HepG2 (cell line): ENCODE results near the gene RNASE8. TPM values are rescaled to one million over a fixed set of nuclear protein-coding genes. Genes with fewer than 3 reads are reported as not detected.
A peak's percentile ranks its signal among the peaks of the same experiment; 100 is the strongest.

Source experiments
- FOXA1 ChIP-seq, 2 experiments: fragments of 450-650 bp in 1 of 2; sonication (generic) in 1 of 2; formaldehyde crosslinking in 1 of 2; IDR thresholded peaks; 2 replicates each; pipeline versions ENCODE4 v1.4.0 to v1.6.1; 2016 to 2020; ENCODE audit warnings: missing genetic modification reagents in 1 of 2
- HOXA3 ChIP-seq: sonication (generic); formaldehyde crosslinking; IDR thresholded peaks from 2 replicates; pipeline ENCODE4 v1.5.0; 2020; ENCODE audit warnings: missing genetic modification reagents
- ISX ChIP-seq: sonication (generic); formaldehyde crosslinking; conservative IDR thresholded peaks from 2 replicates; pipeline ENCODE4 v1.5.0; 2020; ENCODE audit warnings: missing genetic modification reagents
- NPAS2 ChIP-seq: sonication (generic); formaldehyde crosslinking; IDR thresholded peaks from 2 replicates; pipeline ENCODE4 v1.8.0; 2022; ENCODE audit warnings: mild to moderate bottlenecking, missing genetic modification reagents, borderline replicate concordance
- SAFB2 ChIP-seq: sonication (generic); formaldehyde crosslinking; IDR thresholded peaks from 2 replicates; pipeline ENCODE4 v1.5.1; 2020; ENCODE audit warnings: missing genetic modification reagents, low read depth, mild to moderate bottlenecking, borderline replicate concordance
- THAP9 ChIP-seq: sonication (generic); formaldehyde crosslinking; IDR thresholded peaks from 2 replicates; pipeline ENCODE4; 2020; ENCODE audit warnings: missing genetic modification reagents, mild to moderate bottlenecking, borderline replicate concordance
- ZNF207 ChIP-seq: fragments of 450-650 bp; IDR thresholded peaks from 2 replicates; pipeline ENCODE4 v1.6.1; 2016; ENCODE audit warnings: antibody characterized with exemption, borderline replicate concordance
- ZNF326 ChIP-seq: sonication (generic); formaldehyde crosslinking; IDR thresholded peaks from 2 replicates; pipeline ENCODE4 v1.4.0; 2020; ENCODE audit warnings: missing genetic modification reagents, borderline replicate concordance
- ZNF564 ChIP-seq: sonication (generic); formaldehyde crosslinking; IDR thresholded peaks from 2 replicates; pipeline ENCODE4 v1.8.1; 2023; ENCODE audit warnings: mild to moderate bottlenecking, missing genetic modification reagents
- ZNF570 ChIP-seq: sonication (generic); formaldehyde crosslinking; IDR thresholded peaks from 2 replicates; pipeline ENCODE4 v1.4.0; 2020; ENCODE audit warnings: mild to moderate bottlenecking, missing genetic modification reagents, borderline replicate concordance
- ZNF616 ChIP-seq: sonication (generic); formaldehyde crosslinking; IDR thresholded peaks from 2 replicates; pipeline ENCODE4 v1.5.0; 2020; ENCODE audit warnings: low read depth, mild to moderate bottlenecking, missing genetic modification reagents
- ZNF687 ChIP-seq: sonication (generic); formaldehyde crosslinking; IDR thresholded peaks from 2 replicates; pipeline ENCODE4 v1.5.1; 2020; ENCODE audit warnings: mild to moderate bottlenecking, missing genetic modification reagents, moderate library complexity
- ZNF704 ChIP-seq: sonication (generic); formaldehyde crosslinking; IDR thresholded peaks from 2 replicates; pipeline ENCODE4 v1.8.1; 2023; ENCODE audit warnings: mild to moderate bottlenecking, inconsistent platforms, moderate library complexity, missing genetic modification reagents, borderline replicate concordance
- ZSCAN21 ChIP-seq: sonication (generic); formaldehyde crosslinking; IDR thresholded peaks from 2 replicates; pipeline ENCODE4 v1.8.0; 2022; ENCODE audit warnings: mild to moderate bottlenecking, missing genetic modification reagents, moderate library complexity, borderline replicate concordance
- polyA plus RNA-seq, 8 experiments: library from polyadenylated mRNA; depleted of rRNA in 3 of 8; stranded (reverse) in 7 of 8; unstranded in 1 of 8; fragments of >200 nt; fragmentation: Illumina TruSeq in 4 of 8; extraction: Trizol in 4 of 8; gene quantifications; 2 replicates each; pipeline versions ENCODE4 v1.2.1 to v1.2.3, GENCODE V29; 2011 to 2016; ENCODE audit warnings: low read depth in 4 of 8, missing spikeins in 1 of 8, mixed read lengths in 1 of 8; ENCODE audit not compliant: insufficient read depth in 1 of 8
- total RNA-seq, 5 experiments: library from RNA; depleted of rRNA; stranded (reverse); fragments of >200 nt; fragmentation: Illumina TruSeq; extraction: Trizol; gene quantifications; 2 replicates each; pipeline ENCODE4 v1.2.3, GENCODE V29; 2016; ENCODE audit warnings: low read depth in 1 of 5
- TF ChIP-seq, protein P1 (sequence below): sonication (generic); formaldehyde crosslinking; conservative IDR thresholded peaks from 2 replicates; pipeline ENCODE4 v1.8.0; 2022; ENCODE audit warnings: mild to moderate bottlenecking, moderate library complexity, missing genetic modification reagents

The RNASE8 gene
- total and polyA plus RNA-seq, 2 of the 13 experiments (the other 11 are each of a cell fraction or from before 2014, with no cell fraction given) = not detected

GRCh38 chr14:21106498-21107282 lies 49.1 kb downstream of the RNASE8 start (continued):
- TF ChIP-seq SAFB2 (CRISPR knock-in tag) (no peak), ZSCAN21 (no peak), NPAS2 (CRISPR knock-in tag) (no peak), ZNF207 (no peak), ZNF616 (CRISPR knock-in tag) (0 out of 2 replicates have a peak, but pooled peaks have one; percentile 51), ZNF704 (peak; percentile 87; the same call in 1 of the 2 replicates), ZNF687 (CRISPR knock-in tag) (peak; percentile 77), FOXA1 (IDR thresholded peaks at IDR 0.05) (no peak), FOXA1 (CRISPR knock-in tag; IDR thresholded peaks at IDR 0.05) (0 out of 2 replicates have a peak, but pooled peaks have one; percentile 4), HOXA3 (peak; percentile 52), ISX (no peak), ZNF326 (no peak), THAP9 (CRISPR knock-in tag) (peak; percentile 62; the same call in 1 of the 2 replicates), ZNF564 (CRISPR knock-in tag) (no peak), ZNF570 (no peak)
- TF ChIP-seq, protein P1, sequence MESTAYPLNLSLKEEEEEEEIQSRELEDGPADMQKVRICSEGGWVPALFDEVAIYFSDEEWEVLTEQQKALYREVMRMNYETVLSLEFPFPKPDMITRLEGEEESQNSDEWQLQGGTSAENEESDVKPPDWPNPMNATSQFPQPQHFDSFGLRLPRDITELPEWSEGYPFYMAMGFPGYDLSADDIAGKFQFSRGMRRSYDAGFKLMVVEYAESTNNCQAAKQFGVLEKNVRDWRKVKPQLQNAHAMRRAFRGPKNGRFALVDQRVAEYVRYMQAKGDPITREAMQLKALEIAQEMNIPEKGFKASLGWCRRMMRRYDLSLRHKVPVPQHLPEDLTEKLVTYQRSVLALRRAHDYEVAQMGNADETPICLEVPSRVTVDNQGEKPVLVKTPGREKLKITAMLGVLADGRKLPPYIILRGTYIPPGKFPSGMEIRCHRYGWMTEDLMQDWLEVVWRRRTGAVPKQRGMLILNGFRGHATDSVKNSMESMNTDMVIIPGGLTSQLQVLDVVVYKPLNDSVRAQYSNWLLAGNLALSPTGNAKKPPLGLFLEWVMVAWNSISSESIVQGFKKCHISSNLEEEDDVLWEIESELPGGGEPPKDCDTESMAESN = 0 out of 2 replicates have a peak, but pooled peaks have one; percentile 27
